Ramos (cell line): ENCODE measurements around the gene TXN2.

ENCODE experiments used
- in situ Hi-C: fragments of 300-500 bp; cut with MboI; formaldehyde crosslinking; loops from one replicate; pipeline ENCODE4 v1.14.3; 2022; ENCODE audit warnings: low sequenced_read_pairs; ENCODE audit not compliant: unreplicated experiment

Gene TXN2

DNA sequence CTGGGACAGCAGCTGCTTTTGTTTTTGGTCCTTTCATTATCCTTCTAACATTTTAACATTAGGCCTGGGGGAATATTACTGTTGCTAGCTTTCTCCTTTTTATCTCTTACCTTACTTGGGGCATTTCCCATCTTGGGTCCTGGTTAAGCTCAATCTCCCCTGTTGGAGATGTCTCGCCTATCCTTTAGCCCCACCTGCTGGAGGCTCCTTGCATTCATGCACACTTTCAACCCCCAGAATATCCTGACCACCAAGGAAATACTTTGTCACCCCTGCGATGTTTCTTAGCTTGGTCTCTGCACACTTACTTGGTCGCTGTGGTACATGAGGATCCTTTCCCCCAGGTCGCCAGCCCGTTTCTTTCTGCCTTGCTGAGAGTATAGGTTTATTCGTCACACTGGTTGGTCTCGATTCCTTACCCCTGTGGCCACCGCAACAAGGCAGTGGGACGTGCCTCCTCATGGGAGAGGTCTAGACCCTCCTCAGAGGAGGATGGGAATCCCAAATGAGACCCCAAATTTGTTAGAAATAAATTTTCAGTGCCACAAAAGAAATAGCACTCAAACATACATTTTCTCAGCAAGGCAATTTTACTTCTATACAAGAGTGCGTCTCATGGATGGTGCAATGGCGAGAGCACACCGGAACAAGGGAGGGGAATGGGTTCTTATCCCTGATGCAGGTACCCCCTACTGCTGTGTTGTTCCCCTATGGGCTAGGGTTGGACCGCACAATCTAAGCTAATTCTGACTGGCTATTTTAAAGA, 5.4 kb upstream of the TXN2 start:
- in situ Hi-C loops = no loop called here

DNA sequence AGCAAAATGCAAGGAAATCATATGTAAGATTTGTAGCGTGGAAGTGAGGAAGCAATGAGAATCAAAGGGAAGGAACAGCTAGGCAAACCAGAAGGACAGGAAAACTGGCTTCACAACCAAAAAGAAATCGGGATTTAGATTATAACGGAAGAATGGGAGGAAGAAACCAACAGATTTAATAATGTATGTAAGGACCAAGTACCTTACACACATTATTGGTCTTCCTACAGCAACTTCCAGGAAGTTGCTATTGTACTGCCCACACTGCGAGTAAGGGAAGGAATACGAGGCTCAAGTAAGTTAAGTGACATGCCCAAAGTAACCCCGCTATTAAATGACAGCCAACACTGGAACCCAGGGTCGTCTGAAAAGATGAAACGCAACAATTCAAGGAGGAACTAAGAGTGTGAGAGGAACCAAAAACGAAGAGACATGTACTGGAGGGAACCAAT, 473 bp downstream of the TXN2 start:
- in situ Hi-C loops = no loop called here

DNA sequence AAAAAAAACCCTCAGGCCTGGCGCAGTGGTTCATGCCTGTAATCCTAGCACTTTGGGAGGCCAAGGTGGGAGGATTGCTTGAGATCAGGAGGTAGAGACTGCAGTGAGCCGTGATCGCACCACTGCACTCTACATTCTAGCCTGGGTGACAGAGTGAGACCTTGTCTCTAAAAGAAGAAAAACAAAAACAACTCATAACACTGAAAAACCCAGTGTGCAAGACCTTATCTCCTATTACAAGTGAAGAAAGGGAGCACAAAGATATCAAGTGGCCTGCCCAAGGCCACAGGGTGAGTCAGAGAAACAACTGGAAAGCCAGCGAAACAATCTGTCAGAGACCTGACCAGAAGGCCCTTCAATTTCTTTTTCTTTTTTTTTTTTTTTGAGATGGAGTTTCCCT, 2.5 kb downstream of the TXN2 start:
- in situ Hi-C loops = no loop called here

DNA sequence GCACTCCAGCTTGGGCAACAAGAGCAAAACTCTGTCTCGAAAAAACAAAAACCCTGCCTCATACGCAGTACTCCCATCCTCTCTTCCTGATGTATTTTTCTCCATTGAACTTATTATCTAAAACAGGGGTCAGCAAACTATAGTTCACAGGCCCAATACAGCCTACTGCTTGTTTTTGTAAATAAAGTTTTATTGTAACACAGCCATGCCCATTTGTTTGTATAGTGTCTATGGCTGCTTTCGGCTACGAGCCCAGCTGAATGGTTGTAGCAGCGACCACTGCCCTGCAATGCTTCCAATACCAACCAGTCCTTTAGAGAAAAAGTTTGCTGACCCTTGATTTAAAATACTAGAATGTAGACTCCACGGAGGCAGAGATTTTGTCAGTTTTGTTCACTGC, 6.1 kb downstream of the TXN2 start:
- in situ Hi-C loops = no loop called here

DNA sequence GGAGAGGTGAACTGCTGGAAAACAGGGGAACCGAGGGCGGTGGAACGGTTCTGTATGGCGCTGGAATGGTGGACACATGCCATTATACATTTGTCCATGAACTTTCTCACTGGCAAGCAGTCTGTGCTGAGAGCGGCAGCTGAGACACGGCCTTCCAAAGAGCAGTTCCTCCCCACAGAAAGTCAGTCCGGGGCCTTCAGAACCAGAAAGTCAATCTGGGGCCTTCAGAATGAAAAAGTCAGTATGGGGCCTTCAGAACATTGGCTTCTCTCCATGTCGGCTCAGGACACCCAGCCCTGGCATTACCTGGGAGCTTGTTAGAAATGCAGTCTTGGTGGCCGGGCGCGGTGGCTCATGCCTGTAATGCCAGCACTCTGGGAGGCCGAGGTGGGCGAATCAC, 8.8 kb downstream of the TXN2 start:
- in situ Hi-C loops = no loop called here

- in situ Hi-C loops = no loop called here
These were observed 10.1 kb downstream of the TXN2 start for GRCh38 chr22:36471341-36471821.

DNA sequence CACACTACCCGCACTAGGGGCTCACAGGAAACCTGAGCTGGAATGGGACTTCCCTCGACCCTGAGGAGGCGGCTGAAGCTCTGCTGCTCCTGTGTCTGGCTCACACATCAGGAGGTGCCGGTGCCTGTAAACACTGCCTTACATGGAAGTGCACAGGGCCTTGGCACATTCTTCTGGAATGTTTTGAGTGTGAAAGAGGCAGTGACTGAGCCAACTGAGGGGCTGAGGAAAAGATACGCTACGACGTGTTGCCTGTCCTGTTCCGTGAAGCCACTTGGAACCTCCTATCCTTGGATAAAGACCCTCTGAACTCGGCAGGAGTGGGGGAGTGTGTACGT, 10.5 kb downstream of the TXN2 start:
- in situ Hi-C loops = no loop called here

DNA sequence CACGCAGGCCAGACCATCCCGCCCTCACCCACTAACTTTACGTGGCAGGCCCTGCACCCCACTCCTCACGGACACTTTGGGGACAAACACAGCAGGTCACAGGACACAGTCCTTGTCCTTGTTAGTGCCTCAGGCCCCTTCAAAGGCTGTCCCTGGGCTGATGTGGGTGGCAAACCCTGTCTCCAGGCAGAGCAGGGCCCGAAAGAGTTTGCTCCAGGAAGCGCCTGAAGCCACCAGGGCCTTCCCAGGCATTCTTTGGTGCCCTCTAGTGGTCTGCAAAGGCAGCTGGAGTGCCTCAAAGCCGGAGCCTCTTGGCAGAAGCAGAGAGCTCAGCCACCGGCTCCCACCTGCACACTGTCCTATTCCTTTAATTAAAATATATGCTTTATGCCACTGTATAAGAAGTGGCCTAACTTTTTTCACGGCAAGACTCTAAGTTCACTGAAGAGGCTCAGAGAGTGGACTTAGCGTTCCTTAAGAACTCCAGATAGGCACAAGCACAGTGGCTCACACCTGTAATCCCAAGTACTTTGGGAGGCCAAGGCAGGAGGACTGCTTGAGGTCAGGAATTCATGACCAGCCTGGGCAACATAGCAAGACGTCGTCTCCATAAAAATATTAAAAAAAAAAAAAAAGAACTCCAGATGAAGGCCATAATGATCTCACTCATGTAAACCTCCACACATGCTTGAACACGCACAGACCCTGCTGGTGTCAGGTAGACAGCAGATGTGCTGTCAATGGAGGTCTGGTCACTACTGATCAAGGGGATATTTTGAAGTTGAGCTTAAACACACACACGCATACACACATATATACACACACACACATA, 11.1 kb downstream of the TXN2 start:
- in situ Hi-C loops = no loop called here

DNA sequence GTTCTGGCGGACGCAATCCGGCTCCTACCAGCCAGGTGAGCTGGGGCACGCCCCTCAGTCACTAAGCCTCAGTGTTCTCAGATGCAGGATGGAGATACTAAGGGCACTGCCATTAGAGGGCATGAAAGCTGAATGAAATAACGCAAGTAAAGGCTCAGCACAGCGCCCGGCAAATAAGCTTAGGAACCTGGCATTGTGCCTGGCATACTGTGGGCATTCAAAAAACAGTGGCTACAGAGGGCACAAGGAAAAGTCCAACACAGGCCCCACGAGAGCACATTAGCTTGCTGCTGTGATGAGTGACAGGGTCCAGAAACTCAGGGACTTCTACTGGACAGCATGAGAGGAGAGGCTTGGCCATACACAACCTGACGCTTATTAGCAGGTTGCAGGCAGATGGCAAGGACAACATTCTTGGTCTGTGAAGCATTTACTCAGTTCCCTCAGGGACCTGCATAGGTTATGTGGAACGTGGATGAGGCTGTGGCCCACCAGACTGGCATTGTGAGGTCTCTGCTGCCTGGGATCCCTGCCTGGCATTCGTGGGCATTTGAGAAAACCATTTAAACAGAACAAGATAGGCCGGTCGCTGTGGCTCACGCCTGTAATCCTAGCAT, 12.2 kb downstream of the TXN2 start:
- in situ Hi-C loops = loop anchor here (5.0 kb wide), 1 partner anchor 162 kb away; no protein-coding TSS in a partner anchor

DNA sequence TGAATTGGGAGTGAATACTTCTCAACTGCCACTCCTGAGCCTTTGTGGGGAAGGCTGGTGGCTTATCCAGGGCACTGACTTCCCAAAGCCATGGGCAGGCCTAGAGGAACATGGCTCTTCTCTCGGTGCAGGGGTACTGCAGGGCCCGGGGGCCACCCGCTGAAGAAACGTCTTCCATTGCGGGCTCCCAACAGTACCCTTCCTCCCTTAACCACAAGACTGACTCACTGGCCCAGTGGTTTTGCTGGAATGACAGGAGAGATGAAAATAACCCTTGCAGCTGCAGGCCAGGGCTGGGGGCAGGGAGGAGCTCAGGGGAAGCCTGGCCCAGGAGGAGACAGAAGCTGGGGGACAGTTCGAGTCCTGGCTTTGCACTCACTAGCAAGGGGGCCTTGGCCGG, 13.5 kb downstream of the TXN2 start:
- in situ Hi-C loops = loop anchor here (5.0 kb wide), 1 partner anchor 161 kb away; no protein-coding TSS in a partner anchor

DNA sequence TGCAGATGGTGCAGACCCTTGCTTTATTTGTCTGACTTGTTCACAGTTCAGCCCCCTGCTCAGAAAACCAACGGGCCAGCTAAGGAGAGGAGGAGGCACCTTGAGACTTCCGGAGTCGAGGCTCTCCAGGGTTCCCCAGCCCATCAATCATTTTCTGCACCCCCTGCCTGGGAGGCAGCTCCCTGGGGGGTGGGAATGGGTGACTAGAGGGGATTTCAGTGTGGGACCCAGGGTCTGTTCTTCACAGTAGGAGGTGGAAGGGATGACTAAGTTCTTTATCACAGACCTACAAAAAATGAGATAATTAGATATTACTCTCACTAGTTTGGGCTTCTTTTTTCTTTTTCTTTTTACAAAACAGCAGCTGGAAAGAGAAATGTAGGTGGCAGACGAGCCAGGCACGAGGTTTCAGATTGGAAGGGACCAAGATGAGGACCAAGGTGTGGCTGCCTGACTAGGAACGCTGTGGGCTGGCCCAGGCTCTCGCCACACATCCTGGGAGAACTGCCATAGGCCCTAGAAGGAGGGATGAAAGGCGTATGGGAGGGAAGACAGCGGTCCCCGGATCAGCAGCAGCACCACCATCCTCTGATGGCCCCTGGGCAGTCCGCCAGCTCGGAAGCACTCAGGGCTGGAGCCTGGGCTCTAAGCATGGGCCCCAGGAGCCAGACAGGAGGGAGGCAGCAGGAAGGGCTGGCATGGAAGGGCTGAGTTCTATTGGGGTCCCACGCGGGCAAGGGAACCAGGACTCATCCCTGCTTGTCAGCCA, 14.2 kb downstream of the TXN2 start:
- in situ Hi-C loops = loop anchor here (5.0 kb wide), 1 partner anchor 160 kb away; no protein-coding TSS in a partner anchor

GRCh38 chr22:36466258-36466657, 15.2 kb downstream of the TXN2 start:
- in situ Hi-C loops = loop anchor here (5.0 kb wide), 1 partner anchor 159 kb away; no protein-coding TSS in a partner anchor

GRCh38 chr22:36465232-36466021, 16.0 kb downstream of the TXN2 start:
- in situ Hi-C loops = loop anchor here (5.0 kb wide), 1 partner anchor 158 kb away; no protein-coding TSS in a partner anchor

GRCh38 chr22:36464715-36465231, 16.7 kb downstream of the TXN2 start:
- in situ Hi-C loops = loop anchor here (5.0 kb wide), 1 partner anchor 157 kb away; no protein-coding TSS in a partner anchor

- in situ Hi-C loops = no loop called here
These were observed 17.7 kb downstream of the TXN2 start for GRCh38 chr22:36463783-36464184.

- in situ Hi-C loops = no loop called here
These were observed 19.5 kb downstream of the TXN2 start for GRCh38 chr22:36461665-36462649.

DNA sequence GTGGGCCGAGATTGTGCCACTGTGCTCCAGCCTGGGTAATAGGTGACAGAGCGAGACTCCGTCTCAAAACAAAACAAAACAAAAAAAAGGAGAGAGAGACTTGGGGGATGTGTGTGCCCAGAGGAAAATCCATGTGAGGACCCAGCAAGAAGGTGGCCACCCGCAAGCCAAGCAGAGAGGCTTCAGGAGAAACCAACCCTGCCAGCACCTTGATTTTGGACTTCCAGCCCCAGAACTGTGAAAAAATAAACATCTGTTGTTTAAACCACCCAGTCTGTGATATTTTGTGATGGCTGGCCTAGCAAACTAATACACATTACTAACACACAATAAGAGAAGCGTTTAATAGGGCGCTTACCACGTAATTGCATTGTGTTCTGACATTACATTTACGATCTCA, 21.2 kb downstream of the TXN2 start:
- in situ Hi-C loops = no loop called here
